Neural progenitor cell (in vitro differentiated cells): ENCODE data around the gene PROC. TPM values are rescaled to one million over a fixed set of nuclear protein-coding genes. Genes with fewer than 3 reads are reported as not detected.

Experiments
- DNase-seq: peaks from one replicate; pipeline ENCODE4 v3.0.0-alpha.2; 2016; ENCODE audit warnings: low spot score
- H2AFZ ChIP-seq: fragments of 200-600 bp; sonication (generic); replicated peaks from 2 replicates; pipeline ENCODE4 v1.6.1; 2016; ENCODE audit warnings: antibody characterized with exemption
- H3F3A ChIP-seq: fragments of 200-600 bp; sonication (generic); 2 replicates; pipeline ENCODE4 v1.6.1; 2016; ENCODE audit warnings: antibody characterized with exemption, low read depth
- H3K27ac ChIP-seq: fragments of 200-600 bp; sonication (generic); 2 replicates; pipeline ENCODE4 v1.5.1; 2016; ENCODE audit warnings: mild to moderate bottlenecking
- H3K27me3 ChIP-seq: fragments of 200-600 bp; sonication (generic); 2 replicates; pipeline ENCODE4 v1.6.1; 2016; ENCODE audit warnings: mild to moderate bottlenecking, moderate library complexity
- H3K36me3 ChIP-seq: fragments of 200-600 bp; sonication (generic); 2 replicates; pipeline ENCODE4 v1.5.1; 2016
- H3K4me1 ChIP-seq: fragments of 200-600 bp; sonication (generic); 2 replicates; pipeline ENCODE4 v1.6.1; 2016; ENCODE audit warnings: mixed run types
- H3K4me2 ChIP-seq: fragments of 200-600 bp; sonication (generic); 2 replicates; pipeline ENCODE4 v1.6.1; 2016
- H3K4me3 ChIP-seq: fragments of 200-600 bp; sonication (generic); 2 replicates; pipeline ENCODE4 v1.5.1; 2016
- H3K79me2 ChIP-seq: fragments of 200-600 bp; sonication (generic); 2 replicates; pipeline ENCODE4 v1.6.1; 2016; ENCODE audit warnings: low read depth
- H3K9ac ChIP-seq: fragments of 200-600 bp; sonication (generic); 2 replicates; pipeline ENCODE4 v1.6.1; 2016
- H3K9me3 ChIP-seq: fragments of 200-600 bp; sonication (generic); 2 replicates; pipeline ENCODE4 v1.5.1; 2016; ENCODE audit warnings: low read depth
- H4K20me1 ChIP-seq: fragments of 200-600 bp; sonication (generic); 2 replicates; pipeline ENCODE4 v1.6.1; 2016; ENCODE audit warnings: low read depth
- H3K27ac Mint-ChIP-seq: 3 replicates; pipeline ENCODE4 v1.8.0; 2021; ENCODE audit warnings: mixed read lengths
- H3K27me3 Mint-ChIP-seq: 2 replicates; pipeline ENCODE4 v1.8.0; 2022; ENCODE audit warnings: low read depth, mild to moderate bottlenecking, inconsistent platforms, moderate library complexity, mixed read lengths; ENCODE audit not compliant: insufficient read depth
- H3K36me3 Mint-ChIP-seq: 3 replicates; pipeline ENCODE4 v1.8.0; 2021; ENCODE audit warnings: mixed read lengths
- H3K4me1 Mint-ChIP-seq: 3 replicates; pipeline ENCODE4 v1.8.0; 2021; ENCODE audit warnings: mixed read lengths
- H3K4me3 Mint-ChIP-seq: 3 replicates; pipeline ENCODE4 v1.8.0; 2021; ENCODE audit warnings: mild to moderate bottlenecking, moderate library complexity, mixed read lengths
- H3K9me3 Mint-ChIP-seq: 3 replicates; pipeline ENCODE4 v1.8.0; 2020; ENCODE audit warnings: mixed read lengths
- CTCF ChIP-seq: fragments of 200-600 bp; sonication (generic); IDR thresholded peaks from 2 replicates; pipeline ENCODE4 v1.5.1; 2017; ENCODE audit warnings: antibody characterized with exemption, mild to moderate bottlenecking
- EZH2 ChIP-seq: fragments of 200-600 bp; sonication (generic); IDR thresholded peaks from 2 replicates; pipeline ENCODE4 v1.6.1; 2017; ENCODE audit warnings: antibody characterized with exemption, mild to moderate bottlenecking, moderate library complexity
- EZH2phosphoT487 ChIP-seq: fragments of 200-600 bp; sonication (generic); IDR thresholded peaks from 2 replicates; pipeline ENCODE4 v1.6.1; 2017; ENCODE audit warnings: antibody characterized with exemption
- total RNA-seq: library from RNA; depleted of rRNA; stranded (reverse); fragments of >200 nt; gene quantifications from 2 replicates; pipeline ENCODE4 v1.2.3, GENCODE V29; 2015; ENCODE audit warnings: low replicate concordance

The PROC gene
- total RNA-seq, 1 donor from 2014 or later: not detected

GRCh38 chr2:127378720-127379119, 39.5 kb upstream of the PROC start:
- peaks cover 11% of the 10 kb centered on the region for H3K9me3 ChIP-seq
- no peak for DNase-seq
- H3K9ac ChIP-seq: no peak overlapping the region
- no peak overlapping the region for H3K4me3 ChIP-seq
- H3K4me2 ChIP-seq: no peak overlapping the region
- peaks cover 100% of the 10 kb centered on the region for H3K79me2 ChIP-seq
- H3K4me1 ChIP-seq: no peaks in the 10 kb centered on the region
- peaks cover 5% of the 10 kb centered on the region for H3F3A ChIP-seq
- peaks cover 25% of the 10 kb centered on the region for H4K20me1 ChIP-seq
- peaks cover 22% of the 10 kb centered on the region for H3K9me3 Mint-ChIP-seq
- no peaks in the 10 kb centered on the region for H3K27me3 Mint-ChIP-seq
- TF ChIP-seq EZH2 (no peak), EZH2phosphoT487 (no peak), CTCF (no peak)
- H3K36me3 Mint-ChIP-seq: peaks cover 19% of the 10 kb centered on the region
- no peak overlapping the region for H3K27ac ChIP-seq
- peaks cover 10% of the 10 kb centered on the region for H3K4me1 Mint-ChIP-seq
- H2AFZ ChIP-seq: no peak overlapping the region
- no peak overlapping the region for H3K27ac Mint-ChIP-seq
- no peak overlapping the region for H3K4me3 Mint-ChIP-seq
- H3K27me3 ChIP-seq: no peaks in the 10 kb centered on the region
- no peaks in the 10 kb centered on the region for H3K36me3 ChIP-seq

GRCh38 chr2:127379712-127380355, 38.4 kb upstream of the PROC start:
- Histone ChIP-seq H3K9ac (no peak overlapping the region), H3K4me2 (no peak overlapping the region), H3K9me3 (peaks cover 5% of the 10 kb centered on the region), H4K20me1 (peaks cover 33% of the 10 kb centered on the region), H3K4me3 (no peak overlapping the region), H3K79me2 (peaks cover 100% of the 10 kb centered on the region), H3F3A (peaks cover 5% of the 10 kb centered on the region), H2AFZ (no peak overlapping the region), H3K27ac (no peak overlapping the region), H3K4me1 (no peaks in the 10 kb centered on the region), H3K27me3 (no peaks in the 10 kb centered on the region), H3K36me3 (no peaks in the 10 kb centered on the region)
- Mint-ChIP-seq H3K27ac (no peak overlapping the region), H3K36me3 (peaks cover 15% of the 10 kb centered on the region), H3K4me1 (peaks cover 10% of the 10 kb centered on the region), H3K9me3 (peaks cover 12% of the 10 kb centered on the region), H3K4me3 (no peak overlapping the region), H3K27me3 (no peaks in the 10 kb centered on the region)
- DNase-seq: no peak
- TF ChIP-seq EZH2: no peak
- no peak for TF ChIP-seq CTCF
- TF ChIP-seq EZH2phosphoT487: no peak

- H3K27ac ChIP-seq: no peak overlapping the region
- Mint-ChIP-seq H3K4me3 (no peak overlapping the region), H3K27ac (no peak overlapping the region), H3K27me3 (no peaks in the 10 kb centered on the region), H3K4me1 (peaks cover 18% of the 10 kb centered on the region), H3K36me3 (peaks cover 11% of the 10 kb centered on the region), H3K9me3 (peaks cover 3% of the 10 kb centered on the region)
- H3K4me1 ChIP-seq: peaks cover 11% of the 10 kb centered on the region
- H4K20me1 ChIP-seq: peaks cover 52% of the 10 kb centered on the region
- H3K4me3 ChIP-seq: no peak overlapping the region
- no peaks in the 10 kb centered on the region for H3K36me3 ChIP-seq
- no peak overlapping the region for H2AFZ ChIP-seq
- no peak for DNase-seq
- H3K79me2 ChIP-seq: peaks cover 100% of the 10 kb centered on the region
- no peaks in the 10 kb centered on the region for H3K27me3 ChIP-seq
- H3K9ac ChIP-seq: no peak overlapping the region
- H3K4me2 ChIP-seq: no peak overlapping the region
- TF ChIP-seq EZH2phosphoT487: no peak
- no peak for TF ChIP-seq CTCF
- no peak for TF ChIP-seq EZH2
- peaks cover 7% of the 10 kb centered on the region for H3F3A ChIP-seq
- no peaks in the 10 kb centered on the region for H3K9me3 ChIP-seq
Measured at GRCh38 chr2:127381762-127382161, 36.5 kb upstream of the PROC start.
